Endodermal cell (in vitro differentiated cells): ENCODE results near the gene MYL2. TPM values are rescaled to one million over a fixed set of nuclear protein-coding genes. Genes with fewer than 3 reads are reported as not detected.

Source experiments
- DNase-seq: peaks from one replicate; pipeline ENCODE4 v3.0.0-alpha.2; 2017
- H3K27ac ChIP-seq: 2 replicates; pipeline ENCODE4 v1.5.1; 2013; ENCODE audit warnings: mild to moderate bottlenecking, low read depth, low read length, moderate library complexity
- H3K27me3 ChIP-seq: 2 replicates; pipeline ENCODE4 v1.6.1; 2013; ENCODE audit warnings: mild to moderate bottlenecking, low read length, moderate library complexity; ENCODE audit not compliant: insufficient read depth, control insufficient read depth, poor library complexity, severe bottlenecking
- H3K36me3 ChIP-seq: 2 replicates; pipeline ENCODE4 v1.7.0; 2013; ENCODE audit warnings: mild to moderate bottlenecking, low read length, moderate library complexity; ENCODE audit not compliant: control insufficient read depth, insufficient read depth
- H3K4me1 ChIP-seq: one replicate; pipeline ENCODE4 v1.7.0; 2013; ENCODE audit warnings: low read length; ENCODE audit not compliant: control insufficient read depth, insufficient read depth
- H3K4me3 ChIP-seq: 2 replicates; pipeline ENCODE4 v1.5.1; 2013; ENCODE audit warnings: mild to moderate bottlenecking, low read length, moderate library complexity
- H3K9ac ChIP-seq: 2 replicates; pipeline ENCODE4 v1.6.1; 2013; ENCODE audit warnings: mild to moderate bottlenecking, low read length, moderate library complexity; ENCODE audit not compliant: poor library complexity, severe bottlenecking; ENCODE audit errors: extremely low read depth
- H3K9me3 ChIP-seq: 2 replicates; pipeline ENCODE4 v1.6.1; 2013; ENCODE audit warnings: mild to moderate bottlenecking, low read length, moderate library complexity; ENCODE audit not compliant: control insufficient read depth
- H3K27ac Mint-ChIP-seq: 2 replicates; pipeline ENCODE4 v1.8.0; 2020; ENCODE audit warnings: mixed read lengths
- H3K27me3 Mint-ChIP-seq: 2 replicates; pipeline ENCODE4 v1.8.0; 2021; ENCODE audit warnings: mild to moderate bottlenecking, mixed read lengths; ENCODE audit not compliant: insufficient read depth
- H3K36me3 Mint-ChIP-seq: 2 replicates; pipeline ENCODE4 v1.8.0; 2020; ENCODE audit warnings: low read depth, mixed read lengths
- H3K4me1 Mint-ChIP-seq: 2 replicates; pipeline ENCODE4 v1.8.0; 2020; ENCODE audit warnings: mixed read lengths
- H3K4me3 Mint-ChIP-seq: 2 replicates; pipeline ENCODE4 v1.8.0; 2020; ENCODE audit warnings: mild to moderate bottlenecking, moderate library complexity, mixed read lengths
- H3K9me3 Mint-ChIP-seq: 2 replicates; pipeline ENCODE4 v1.8.0; 2020; ENCODE audit warnings: mild to moderate bottlenecking, mixed read lengths
- CTCF ChIP-seq: fragments of 200-600 bp; sonication (generic); conservative IDR thresholded peaks from 2 replicates; pipeline ENCODE4 v1.5.0; 2021; ENCODE audit warnings: antibody characterized with exemption, mild to moderate bottlenecking
- WGBS, 2 experiments: methylation state at CpG; one replicate each; pipeline versions ENCODE4 v1.1.5 to v1.1.7; 2013; ENCODE audit warnings: missing lambda C conversion rate in 2 of 2, mixed read lengths in 1 of 2; ENCODE audit not compliant: insufficient coverage in 1 of 2, insufficient read length in 1 of 2; 5-methylcytosine and 5-hydroxymethylcytosine counted together
- total RNA-seq, 2 donors: library from RNA; stranded (reverse); fragmentation: NEBNext Ultra II Directional in 1 of 2; extraction: Animal tissue kit (Norgen Biotek cat#: 25700) in 1 of 2; gene quantifications; 2 replicates in 1 of 2; 3 replicates in 1 of 2; pipeline ENCODE4 v1.2.1, GENCODE V29; 2021

Gene MYL2
- total RNA-seq, 2 donors from 2014 or later = 0.89 TPM; not detected in 1

GRCh38 chr12:110917961-110918360, 2.4 kb downstream of the MYL2 start:
- Mint-ChIP-seq H3K4me1 (peaks cover 3% of the 10 kb centered on the region), H3K27me3 (no peaks in the 10 kb centered on the region), H3K9me3 (no peaks in the 10 kb centered on the region), H3K4me3 (no peak overlapping the region), H3K27ac (peak overlapping the region; percentile 64), H3K36me3 (no peaks in the 10 kb centered on the region)
- no peaks in the 10 kb centered on the region for H3K4me1 ChIP-seq
- no peak for TF ChIP-seq CTCF
- no peak overlapping the region for H3K9ac ChIP-seq
- H3K27me3 ChIP-seq = no peaks in the 10 kb centered on the region
- no peaks in the 10 kb centered on the region for H3K36me3 ChIP-seq
- no peak overlapping the region for H3K27ac ChIP-seq
- no peak for DNase-seq
- no peak overlapping the region for H3K4me3 ChIP-seq
- H3K9me3 ChIP-seq = no peaks in the 10 kb centered on the region
- WGBS, 2 experiments = 88 to 89% methylated on average over 7 of the region's 7 CpGs

- no peaks in the 10 kb centered on the region for H3K36me3 Mint-ChIP-seq
Measured at GRCh38 chr12:110917467-110917866, 2.9 kb downstream of the MYL2 start.

GRCh38 chr12:110916295-110916875, 4.0 kb downstream of the MYL2 start:
- H3K4me3 ChIP-seq = no peak overlapping the region
- no peaks in the 10 kb centered on the region for H3K36me3 Mint-ChIP-seq
- H3K27me3 ChIP-seq = no peaks in the 10 kb centered on the region
- H3K36me3 ChIP-seq = no peaks in the 10 kb centered on the region
- no peaks in the 10 kb centered on the region for H3K9me3 Mint-ChIP-seq
- H3K9me3 ChIP-seq = no peaks in the 10 kb centered on the region
- H3K4me3 Mint-ChIP-seq = no peak overlapping the region
- no peak overlapping the region for H3K9ac ChIP-seq
- H3K4me1 ChIP-seq = no peaks in the 10 kb centered on the region
- H3K4me1 Mint-ChIP-seq = no peaks in the 10 kb centered on the region
- no peak overlapping the region for H3K27ac Mint-ChIP-seq
- H3K27me3 Mint-ChIP-seq = no peaks in the 10 kb centered on the region
- DNase-seq = no peak
- 94 to 100% methylated on average over 1 to 3 of the region's 3 CpGs for WGBS, 2 experiments
- H3K27ac ChIP-seq = no peak overlapping the region
- TF ChIP-seq CTCF = no peak

More at GRCh38 chr12:110917467-110917866, 2.9 kb downstream of the MYL2 start:
- peak overlapping the region; percentile 64 for H3K27ac Mint-ChIP-seq
- H3K4me1 Mint-ChIP-seq = peaks cover under 1% of the 10 kb centered on the region
- H3K9me3 Mint-ChIP-seq = no peaks in the 10 kb centered on the region
- DNase-seq = peak; percentile 64
- 79% methylated on average over 5 of the region's 5 CpGs for WGBS, 2 experiments
- Histone ChIP-seq H3K36me3 (no peaks in the 10 kb centered on the region), H3K27me3 (no peaks in the 10 kb centered on the region), H3K27ac (no peak overlapping the region), H3K4me3 (no peak overlapping the region), H3K9me3 (no peaks in the 10 kb centered on the region), H3K4me1 (no peaks in the 10 kb centered on the region), H3K9ac (no peak overlapping the region)
- no peak overlapping the region for H3K4me3 Mint-ChIP-seq
- no peak for TF ChIP-seq CTCF
- H3K27me3 Mint-ChIP-seq = no peaks in the 10 kb centered on the region
